WTC11 (cell line): ENCODE measurements around the gene MACROD2. TPM values are rescaled to one million over a fixed set of nuclear protein-coding genes. Genes with fewer than 3 reads are reported as not detected.

Source experiments
- ATAC-seq: fragments of 200-7000 bp; cut with Tn5 transposase; 2 replicates; pipeline ENCODE4 v1.10.0; 2021; ENCODE audit warnings: mild to moderate bottlenecking, moderate library complexity
- CTCF ChIA-PET: fragments of 300-600 bp; sonication (Branson Sonifier 250); formaldehyde crosslinking; loops from one replicate; lab custom pipeline; 2021; ENCODE audit warnings: antibody characterized with exemption; lab: Charles Lee
- POLR2A ChIA-PET: fragments of 350-600 bp; sonication (Branson Sonifier 250); formaldehyde crosslinking; loops from one replicate; lab custom pipeline; 2021; ENCODE audit warnings: antibody characterized with exemption; lab: Charles Lee
- DNase-seq: peaks from one replicate; pipeline ENCODE4 v3.0.0; 2021; ENCODE audit warnings: low spot score
- H3K27ac Mint-ChIP-seq: 2 replicates; pipeline ENCODE4 v1.8.0; 2021; ENCODE audit warnings: mixed read lengths
- H3K27me3 Mint-ChIP-seq: 2 replicates; pipeline ENCODE4 v1.8.0; 2021; ENCODE audit warnings: low read depth, mild to moderate bottlenecking, moderate library complexity, mixed read lengths
- H3K36me3 Mint-ChIP-seq: 2 replicates; pipeline ENCODE4 v1.8.0; 2021; ENCODE audit warnings: mixed read lengths
- H3K4me1 Mint-ChIP-seq: 2 replicates; pipeline ENCODE4 v1.8.0; 2022; ENCODE audit warnings: mixed read lengths
- H3K4me3 Mint-ChIP-seq: 2 replicates; pipeline ENCODE4 v1.8.0; 2021; ENCODE audit warnings: mild to moderate bottlenecking, moderate library complexity, mixed read lengths
- H3K9me3 Mint-ChIP-seq: 2 replicates; pipeline ENCODE4 v1.8.0; 2021; ENCODE audit warnings: mixed read lengths
- CREM ChIP-seq: sonication (generic); formaldehyde crosslinking; IDR thresholded peaks from 2 replicates; pipeline ENCODE4 v1.8.1; 2022; ENCODE audit warnings: mild to moderate bottlenecking, missing genetic modification reagents, moderate library complexity
- FOXK1 ChIP-seq: sonication (generic); formaldehyde crosslinking; IDR thresholded peaks from 2 replicates; pipeline ENCODE4 v1.8.0; 2022; ENCODE audit warnings: mild to moderate bottlenecking, moderate library complexity, missing genetic modification reagents
- GABPB1 ChIP-seq: sonication (generic); formaldehyde crosslinking; IDR thresholded peaks from 2 replicates; pipeline ENCODE4 v1.8.1; 2023; ENCODE audit warnings: mild to moderate bottlenecking, missing genetic modification reagents
- GRHL2 ChIP-seq: fragments of 250-450 bp; sonication (Bioruptor Pico); IDR thresholded peaks from 2 replicates; pipeline ENCODE4 v1.8.0; 2022; ENCODE audit warnings: mild to moderate bottlenecking, moderate library complexity; ENCODE audit not compliant: insufficient replicate concordance, severe bottlenecking
- PRRX2 ChIP-seq: fragments of 250-450 bp; sonication (Bioruptor Pico); IDR thresholded peaks from 2 replicates; pipeline ENCODE4 v1.8.0; 2021; ENCODE audit warnings: mild to moderate bottlenecking
- RELA ChIP-seq: sonication (generic); formaldehyde crosslinking; IDR thresholded peaks from 2 replicates; pipeline ENCODE4 v1.8.1; 2022; ENCODE audit warnings: missing genetic modification reagents, mild to moderate bottlenecking, borderline replicate concordance
- SP1 ChIP-seq: sonication (generic); formaldehyde crosslinking; conservative IDR thresholded peaks from 2 replicates; pipeline ENCODE4 v1.8.1; 2022; ENCODE audit warnings: missing genetic modification reagents
- ZNF121 ChIP-seq: sonication (generic); formaldehyde crosslinking; IDR thresholded peaks from 2 replicates; pipeline ENCODE4 v1.8.0; 2023; ENCODE audit warnings: missing genetic modification reagents
- ZNF263 ChIP-seq: sonication (generic); formaldehyde crosslinking; IDR thresholded peaks from 2 replicates; pipeline ENCODE4 v1.8.1; 2022; ENCODE audit warnings: low read depth, mild to moderate bottlenecking, moderate library complexity, missing genetic modification reagents
- ZNF396 ChIP-seq: fragments of 250-450 bp; sonication (Bioruptor Pico); IDR thresholded peaks from 2 replicates; pipeline ENCODE4 v1.8.0; 2021; ENCODE audit warnings: mild to moderate bottlenecking, moderate library complexity, borderline replicate concordance
- ZNF416 ChIP-seq: fragments of 250-450 bp; sonication (Bioruptor Pico); IDR thresholded peaks from 2 replicates; pipeline ENCODE4 v1.9.0; 2021; ENCODE audit warnings: mild to moderate bottlenecking, inconsistent platforms
- ZNF423 ChIP-seq: fragments of 250-450 bp; sonication (Bioruptor Pico); IDR thresholded peaks from 2 replicates; pipeline ENCODE4 v2.1.2; 2022; ENCODE audit warnings: mild to moderate bottlenecking, moderate library complexity
- total RNA-seq: library from RNA; stranded (reverse); gene quantifications from 3 replicates; pipeline ENCODE4 v1.2.3, GENCODE V29; 2021
- TF ChIP-seq, protein P1 (sequence below): fragments of 250-450 bp; sonication (Bioruptor Pico); IDR thresholded peaks from 2 replicates; pipeline ENCODE4 v2.1.2; 2022; ENCODE audit warnings: mild to moderate bottlenecking, moderate library complexity
- TF ChIP-seq, protein P2 (sequence below): sonication (generic); formaldehyde crosslinking; IDR thresholded peaks from 2 replicates; pipeline ENCODE4 v1.8.1; 2023; ENCODE audit warnings: mild to moderate bottlenecking, missing genetic modification reagents, borderline replicate concordance
- TF ChIP-seq, protein P3 (sequence below): sonication (generic); formaldehyde crosslinking; IDR thresholded peaks from 2 replicates; pipeline ENCODE4 v1.8.1; 2022; ENCODE audit warnings: mild to moderate bottlenecking, missing genetic modification reagents, moderate library complexity, borderline replicate concordance
- TF ChIP-seq, protein P4 (sequence below): sonication (generic); formaldehyde crosslinking; conservative IDR thresholded peaks from 2 replicates; pipeline ENCODE4 v1.8.1; 2023; ENCODE audit warnings: mild to moderate bottlenecking, low read depth, missing genetic modification reagents, moderate library complexity
- TF ChIP-seq, protein P5 (sequence below): fragments of 250-450 bp; sonication (Bioruptor Pico); IDR thresholded peaks from 2 replicates; pipeline ENCODE4 v1.9.0; 2021; ENCODE audit warnings: moderate library complexity, mild to moderate bottlenecking, inconsistent platforms, borderline replicate concordance
- TF ChIP-seq, protein P6 (sequence below): sonication (generic); formaldehyde crosslinking; IDR thresholded peaks from 2 replicates; pipeline ENCODE4 v1.8.1; 2023; ENCODE audit warnings: mild to moderate bottlenecking, missing genetic modification reagents, moderate library complexity
- TF ChIP-seq, protein P7 (sequence below): fragments of 250-450 bp; sonication (Bioruptor Pico); conservative IDR thresholded peaks from 2 replicates; pipeline ENCODE4 v1.9.0; 2021; ENCODE audit warnings: mild to moderate bottlenecking

MACROD2 gene
- total RNA-seq, 1 experiment from 2014 or later = 4.1 TPM

DNA sequence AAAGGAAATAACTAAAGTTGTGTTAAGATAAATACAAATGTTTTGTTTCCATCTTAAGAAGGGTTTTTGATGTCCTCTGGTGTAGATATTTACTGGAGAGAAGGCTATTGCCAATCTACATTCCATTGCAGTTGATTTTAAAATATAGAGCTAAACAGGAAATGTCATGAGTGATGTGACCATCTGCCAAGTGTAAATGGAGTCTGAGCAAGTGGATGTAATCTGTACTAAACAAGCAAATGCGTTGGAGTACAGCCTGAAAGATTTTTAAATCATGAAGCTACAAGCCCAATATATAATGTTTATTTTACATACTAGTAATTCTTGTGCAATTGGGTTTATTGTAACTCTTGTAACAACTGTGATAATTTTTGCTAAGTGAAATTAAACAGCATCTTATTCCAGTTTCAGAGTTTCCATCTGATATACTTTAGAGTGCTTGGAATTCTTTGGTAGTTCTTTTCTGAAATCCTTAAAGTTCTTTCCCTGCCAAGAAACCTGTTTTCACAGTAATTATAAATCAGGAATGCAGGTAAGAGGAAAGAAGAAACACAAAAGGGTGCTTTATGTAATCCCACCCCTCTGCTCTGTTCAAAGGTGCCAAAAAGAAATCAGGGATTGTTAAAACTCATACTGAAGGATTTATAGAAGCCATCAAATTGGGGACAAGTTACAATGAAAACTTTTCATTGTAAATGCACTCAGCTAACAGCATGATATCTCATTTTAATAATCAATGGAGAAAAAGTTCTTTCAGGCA, 389.3 kb downstream of the MACROD2 start (continued):
- TF ChIP-seq, protein P1, sequence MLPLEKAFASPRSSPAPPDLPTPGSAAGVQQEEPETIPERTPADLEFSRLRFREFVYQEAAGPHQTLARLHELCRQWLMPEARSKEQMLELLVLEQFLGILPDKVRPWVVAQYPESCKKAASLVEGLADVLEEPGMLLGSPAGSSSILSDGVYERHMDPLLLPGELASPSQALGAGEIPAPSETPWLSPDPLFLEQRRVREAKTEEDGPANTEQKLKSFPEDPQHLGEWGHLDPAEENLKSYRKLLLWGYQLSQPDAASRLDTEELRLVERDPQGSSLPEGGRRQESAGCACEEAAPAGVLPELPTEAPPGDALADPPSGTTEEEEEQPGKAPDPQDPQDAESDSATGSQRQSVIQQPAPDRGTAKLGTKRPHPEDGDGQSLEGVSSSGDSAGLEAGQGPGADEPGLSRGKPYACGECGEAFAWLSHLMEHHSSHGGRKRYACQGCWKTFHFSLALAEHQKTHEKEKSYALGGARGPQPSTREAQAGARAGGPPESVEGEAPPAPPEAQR (CRISPR knock-in tag) = no peak
- no peak for TF ChIP-seq PRRX2 (CRISPR knock-in tag)
- TF ChIP-seq GRHL2 (CRISPR knock-in tag) = no peak
- TF ChIP-seq ZNF396 (CRISPR knock-in tag) = no peak
- TF ChIP-seq, protein P2, sequence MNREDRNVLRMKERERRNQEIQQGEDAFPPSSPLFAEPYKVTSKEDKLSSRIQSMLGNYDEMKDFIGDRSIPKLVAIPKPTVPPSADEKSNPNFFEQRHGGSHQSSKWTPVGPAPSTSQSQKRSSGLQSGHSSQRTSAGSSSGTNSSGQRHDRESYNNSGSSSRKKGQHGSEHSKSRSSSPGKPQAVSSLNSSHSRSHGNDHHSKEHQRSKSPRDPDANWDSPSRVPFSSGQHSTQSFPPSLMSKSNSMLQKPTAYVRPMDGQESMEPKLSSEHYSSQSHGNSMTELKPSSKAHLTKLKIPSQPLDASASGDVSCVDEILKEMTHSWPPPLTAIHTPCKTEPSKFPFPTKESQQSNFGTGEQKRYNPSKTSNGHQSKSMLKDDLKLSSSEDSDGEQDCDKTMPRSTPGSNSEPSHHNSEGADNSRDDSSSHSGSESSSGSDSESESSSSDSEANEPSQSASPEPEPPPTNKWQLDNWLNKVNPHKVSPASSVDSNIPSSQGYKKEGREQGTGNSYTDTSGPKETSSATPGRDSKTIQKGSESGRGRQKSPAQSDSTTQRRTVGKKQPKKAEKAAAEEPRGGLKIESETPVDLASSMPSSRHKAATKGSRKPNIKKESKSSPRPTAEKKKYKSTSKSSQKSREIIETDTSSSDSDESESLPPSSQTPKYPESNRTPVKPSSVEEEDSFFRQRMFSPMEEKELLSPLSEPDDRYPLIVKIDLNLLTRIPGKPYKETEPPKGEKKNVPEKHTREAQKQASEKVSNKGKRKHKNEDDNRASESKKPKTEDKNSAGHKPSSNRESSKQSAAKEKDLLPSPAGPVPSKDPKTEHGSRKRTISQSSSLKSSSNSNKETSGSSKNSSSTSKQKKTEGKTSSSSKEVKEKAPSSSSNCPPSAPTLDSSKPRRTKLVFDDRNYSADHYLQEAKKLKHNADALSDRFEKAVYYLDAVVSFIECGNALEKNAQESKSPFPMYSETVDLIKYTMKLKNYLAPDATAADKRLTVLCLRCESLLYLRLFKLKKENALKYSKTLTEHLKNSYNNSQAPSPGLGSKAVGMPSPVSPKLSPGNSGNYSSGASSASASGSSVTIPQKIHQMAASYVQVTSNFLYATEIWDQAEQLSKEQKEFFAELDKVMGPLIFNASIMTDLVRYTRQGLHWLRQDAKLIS (CRISPR knock-in tag) = no peak
- TF ChIP-seq, protein P3, sequence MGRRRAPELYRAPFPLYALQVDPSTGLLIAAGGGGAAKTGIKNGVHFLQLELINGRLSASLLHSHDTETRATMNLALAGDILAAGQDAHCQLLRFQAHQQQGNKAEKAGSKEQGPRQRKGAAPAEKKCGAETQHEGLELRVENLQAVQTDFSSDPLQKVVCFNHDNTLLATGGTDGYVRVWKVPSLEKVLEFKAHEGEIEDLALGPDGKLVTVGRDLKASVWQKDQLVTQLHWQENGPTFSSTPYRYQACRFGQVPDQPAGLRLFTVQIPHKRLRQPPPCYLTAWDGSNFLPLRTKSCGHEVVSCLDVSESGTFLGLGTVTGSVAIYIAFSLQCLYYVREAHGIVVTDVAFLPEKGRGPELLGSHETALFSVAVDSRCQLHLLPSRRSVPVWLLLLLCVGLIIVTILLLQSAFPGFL (CRISPR knock-in tag) = no peak
- TF ChIP-seq SP1 (CRISPR knock-in tag) = no peak
- no peak for TF ChIP-seq ZNF263 (CRISPR knock-in tag)
- no peak for TF ChIP-seq ZNF121 (CRISPR knock-in tag)
- no peak for TF ChIP-seq GABPB1 (CRISPR knock-in tag)
- TF ChIP-seq, protein P4, sequence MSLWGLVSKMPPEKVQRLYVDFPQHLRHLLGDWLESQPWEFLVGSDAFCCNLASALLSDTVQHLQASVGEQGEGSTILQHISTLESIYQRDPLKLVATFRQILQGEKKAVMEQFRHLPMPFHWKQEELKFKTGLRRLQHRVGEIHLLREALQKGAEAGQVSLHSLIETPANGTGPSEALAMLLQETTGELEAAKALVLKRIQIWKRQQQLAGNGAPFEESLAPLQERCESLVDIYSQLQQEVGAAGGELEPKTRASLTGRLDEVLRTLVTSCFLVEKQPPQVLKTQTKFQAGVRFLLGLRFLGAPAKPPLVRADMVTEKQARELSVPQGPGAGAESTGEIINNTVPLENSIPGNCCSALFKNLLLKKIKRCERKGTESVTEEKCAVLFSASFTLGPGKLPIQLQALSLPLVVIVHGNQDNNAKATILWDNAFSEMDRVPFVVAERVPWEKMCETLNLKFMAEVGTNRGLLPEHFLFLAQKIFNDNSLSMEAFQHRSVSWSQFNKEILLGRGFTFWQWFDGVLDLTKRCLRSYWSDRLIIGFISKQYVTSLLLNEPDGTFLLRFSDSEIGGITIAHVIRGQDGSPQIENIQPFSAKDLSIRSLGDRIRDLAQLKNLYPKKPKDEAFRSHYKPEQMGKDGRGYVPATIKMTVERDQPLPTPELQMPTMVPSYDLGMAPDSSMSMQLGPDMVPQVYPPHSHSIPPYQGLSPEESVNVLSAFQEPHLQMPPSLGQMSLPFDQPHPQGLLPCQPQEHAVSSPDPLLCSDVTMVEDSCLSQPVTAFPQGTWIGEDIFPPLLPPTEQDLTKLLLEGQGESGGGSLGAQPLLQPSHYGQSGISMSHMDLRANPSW = no peak
- TF ChIP-seq, protein P5, sequence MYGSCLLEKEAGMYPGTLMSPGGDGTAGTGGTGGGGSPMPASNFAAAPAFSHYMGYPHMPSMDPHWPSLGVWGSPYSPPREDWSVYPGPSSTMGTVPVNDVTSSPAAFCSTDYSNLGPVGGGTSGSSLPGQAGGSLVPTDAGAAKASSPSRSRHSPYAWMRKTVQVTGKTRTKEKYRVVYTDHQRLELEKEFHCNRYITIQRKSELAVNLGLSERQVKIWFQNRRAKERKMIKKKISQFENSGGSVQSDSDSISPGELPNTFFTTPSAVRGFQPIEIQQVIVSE (CRISPR knock-in tag) = no peak

DNA sequence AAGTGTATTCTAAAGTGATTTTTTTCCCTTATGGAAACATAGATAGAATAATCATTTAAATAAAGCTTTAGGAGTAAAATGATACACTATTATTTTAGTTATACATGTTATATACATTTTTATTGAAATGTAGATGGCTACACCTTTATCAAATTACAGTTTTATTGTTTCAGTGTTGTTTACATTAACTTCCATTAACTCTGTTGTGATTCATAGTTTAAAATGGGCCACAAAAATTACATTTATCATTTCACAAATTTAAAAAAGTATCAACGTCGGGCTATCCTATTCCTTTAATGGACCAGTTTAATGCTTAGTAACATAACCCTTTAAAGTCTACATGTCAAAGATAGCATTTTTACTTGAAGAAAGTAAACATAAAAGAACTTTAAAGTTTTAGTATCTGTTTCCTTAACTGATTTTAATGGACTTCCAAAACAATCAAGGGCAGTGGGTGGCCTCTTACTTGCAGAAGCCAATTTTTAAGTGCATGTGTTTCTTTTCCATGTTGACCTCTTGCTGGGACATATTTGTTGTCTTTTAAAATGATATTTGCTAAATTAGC, 389.9 kb downstream of the MACROD2 start:
- no peaks in the 10 kb centered on the region for H3K27me3 Mint-ChIP-seq
- ChIA-PET CTCF (no interaction called here), POLR2A (no interaction called here)
- DNase-seq (no peak), ATAC-seq (no peak)
- peaks cover 4% of the 10 kb centered on the region for H3K9me3 Mint-ChIP-seq
- peaks cover 16% of the 10 kb centered on the region for H3K4me1 Mint-ChIP-seq
- H3K36me3 Mint-ChIP-seq = peaks cover 5% of the 10 kb centered on the region; the same call in 1 of the 2 replicates
- no peak overlapping the region for H3K27ac Mint-ChIP-seq
- no peak overlapping the region for H3K4me3 Mint-ChIP-seq
- TF ChIP-seq CREM (CRISPR knock-in tag) (no peak), RELA (CRISPR knock-in tag) (no peak), FOXK1 (CRISPR knock-in tag) (no peak), ZNF416 (no peak), ZNF423 (CRISPR knock-in tag) (no peak)
- TF ChIP-seq, protein P5 (CRISPR knock-in tag) = no peak
- TF ChIP-seq, protein P6, sequence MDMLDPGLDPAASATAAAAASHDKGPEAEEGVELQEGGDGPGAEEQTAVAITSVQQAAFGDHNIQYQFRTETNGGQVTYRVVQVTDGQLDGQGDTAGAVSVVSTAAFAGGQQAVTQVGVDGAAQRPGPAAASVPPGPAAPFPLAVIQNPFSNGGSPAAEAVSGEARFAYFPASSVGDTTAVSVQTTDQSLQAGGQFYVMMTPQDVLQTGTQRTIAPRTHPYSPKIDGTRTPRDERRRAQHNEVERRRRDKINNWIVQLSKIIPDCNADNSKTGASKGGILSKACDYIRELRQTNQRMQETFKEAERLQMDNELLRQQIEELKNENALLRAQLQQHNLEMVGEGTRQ (CRISPR knock-in tag) = no peak
- TF ChIP-seq, protein P7, sequence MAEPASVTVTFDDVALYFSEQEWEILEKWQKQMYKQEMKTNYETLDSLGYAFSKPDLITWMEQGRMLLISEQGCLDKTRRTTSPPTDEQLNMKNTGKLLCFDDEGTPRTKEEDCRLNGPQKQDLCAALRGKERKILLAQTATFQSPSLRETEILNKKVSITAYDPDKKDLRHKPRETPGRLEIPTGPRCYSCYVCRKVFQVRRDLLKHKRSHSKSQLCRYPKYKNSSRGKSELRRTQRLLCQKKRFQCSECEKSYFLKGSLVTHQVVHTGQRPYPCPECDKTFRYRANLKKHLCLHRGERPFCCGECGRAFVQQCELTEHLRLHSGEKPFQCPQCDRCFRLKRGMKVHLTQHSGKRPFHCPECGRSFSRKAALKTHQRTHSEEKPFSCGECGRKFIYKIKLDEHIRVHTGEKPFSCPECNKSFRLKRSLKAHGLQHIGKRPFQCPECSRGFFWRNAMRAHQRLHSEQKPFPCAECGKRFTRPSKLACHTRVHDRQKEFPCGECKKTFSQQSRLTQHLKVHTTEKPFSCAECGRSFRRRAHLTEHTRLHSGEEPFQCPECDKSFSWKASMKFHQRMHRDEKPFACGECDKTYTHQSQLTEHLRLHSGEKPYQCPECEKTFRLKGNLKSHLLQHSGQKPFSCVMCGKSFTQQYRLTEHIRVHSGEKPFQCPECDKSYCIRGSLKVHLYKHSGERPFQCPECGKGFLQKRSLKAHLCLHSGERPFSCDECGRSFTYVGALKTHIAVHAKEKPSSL = no peak
